Loucy (cell line): ENCODE data around the gene SCN4A.

ENCODE experiments used
- H2AFZ ChIP-seq: fragments of 200-600 bp; sonication (generic); 2 replicates; pipeline ENCODE4 v1.6.0; 2016; ENCODE audit warnings: antibody characterized with exemption, mild to moderate bottlenecking, low read length, moderate library complexity
- H3F3A ChIP-seq: fragments of 200-600 bp; 2 replicates; pipeline ENCODE4 v1.6.0; 2016; ENCODE audit warnings: antibody characterized with exemption, low read depth, mild to moderate bottlenecking
- H3K27me3 ChIP-seq: fragments of 200-600 bp; sonication (generic); 2 replicates; pipeline ENCODE4 v1.6.1; 2014; ENCODE audit warnings: low read length, mild to moderate bottlenecking; ENCODE audit not compliant: insufficient read depth, poor library complexity, severe bottlenecking
- H3K36me3 ChIP-seq: fragments of 200-600 bp; sonication (generic); 2 replicates; pipeline ENCODE4 v1.6.1; 2016; ENCODE audit warnings: low read length; ENCODE audit not compliant: insufficient read depth
- H3K4me1 ChIP-seq: fragments of 200-600 bp; sonication (generic); 2 replicates; pipeline ENCODE4 v1.5.1; 2014; ENCODE audit warnings: low read length, mild to moderate bottlenecking; ENCODE audit not compliant: insufficient read depth, poor library complexity, severe bottlenecking
- H3K4me2 ChIP-seq: fragments of 200-600 bp; sonication (generic); 2 replicates; pipeline ENCODE4 v1.6.0; 2014; ENCODE audit warnings: antibody characterized with exemption, low read length, low read depth, mild to moderate bottlenecking; ENCODE audit not compliant: poor library complexity, severe bottlenecking
- H3K4me3 ChIP-seq: fragments of 200-600 bp; sonication (generic); 2 replicates; pipeline ENCODE4 v1.5.1; 2014; ENCODE audit warnings: low read length, mild to moderate bottlenecking, mixed read lengths; ENCODE audit not compliant: poor library complexity, severe bottlenecking
- H3K79me2 ChIP-seq: fragments of 200-600 bp; sonication (generic); 2 replicates; pipeline ENCODE4 v1.6.1; 2014; ENCODE audit warnings: low read length; ENCODE audit not compliant: insufficient read depth
- H3K9ac ChIP-seq: fragments of 200-600 bp; sonication (generic); 2 replicates; pipeline ENCODE4 v1.6.0; 2014; ENCODE audit warnings: mild to moderate bottlenecking, low read depth, low read length, moderate library complexity; ENCODE audit not compliant: poor library complexity, severe bottlenecking
- H3K9me2 ChIP-seq: fragments of 200-600 bp; sonication (generic); replicated peaks from 2 replicates; pipeline ENCODE4 v1.6.1; 2016; ENCODE audit warnings: low read depth, low read length, mixed read lengths
- H3K9me3 ChIP-seq: fragments of 200-600 bp; sonication (generic); 2 replicates; pipeline ENCODE4 v1.6.1; 2014; ENCODE audit warnings: mild to moderate bottlenecking, antibody characterized with exemption, low read length, low read depth; ENCODE audit not compliant: insufficient read depth
- H4K20me1 ChIP-seq: fragments of 200-600 bp; sonication (generic); 2 replicates; pipeline ENCODE4 v1.6.0; 2014; ENCODE audit warnings: antibody characterized with exemption, low read length, mild to moderate bottlenecking; ENCODE audit not compliant: insufficient read depth, poor library complexity, severe bottlenecking
- CTCF ChIP-seq: fragments of 200-600 bp; sonication (generic); conservative IDR thresholded peaks from 2 replicates; pipeline ENCODE4 v1.5.1; 2014; ENCODE audit warnings: mild to moderate bottlenecking, antibody characterized with exemption, low read length
- EZH2phosphoT487 ChIP-seq: fragments of 200-600 bp; IDR thresholded peaks from 2 replicates; pipeline ENCODE4 v1.6.1; 2018; ENCODE audit warnings: antibody characterized with exemption, mild to moderate bottlenecking, moderate library complexity, borderline replicate concordance

SCN4A gene

GRCh38 chr17:63991611-63992010 is 18.9 kb upstream of the SCN4A start:
- Histone ChIP-seq H3K9me2 (no peaks in the 10 kb centered on the region), H2AFZ (no peak overlapping the region), H4K20me1 (no peaks in the 10 kb centered on the region), H3K27me3 (no peaks in the 10 kb centered on the region), H3K4me1 (peaks cover 26% of the 10 kb centered on the region), H3K79me2 (no peaks in the 10 kb centered on the region), H3K9ac (no peak overlapping the region), H3F3A (no peaks in the 10 kb centered on the region), H3K4me3 (no peak overlapping the region), H3K9me3 (no peaks in the 10 kb centered on the region), H3K36me3 (no peaks in the 10 kb centered on the region), H3K4me2 (no peak overlapping the region)
- no peak for TF ChIP-seq EZH2phosphoT487
- TF ChIP-seq CTCF = no peak

GRCh38 chr17:63989622-63990345 is 17.1 kb upstream of the SCN4A start:
- Histone ChIP-seq H3K9ac (no peak overlapping the region), H3K27me3 (no peaks in the 10 kb centered on the region), H3F3A (no peaks in the 10 kb centered on the region), H4K20me1 (no peaks in the 10 kb centered on the region), H3K9me3 (no peaks in the 10 kb centered on the region), H3K4me2 (peak overlapping the region; percentile 74), H3K4me3 (no peak overlapping the region), H3K9me2 (no peaks in the 10 kb centered on the region), H3K79me2 (no peaks in the 10 kb centered on the region), H3K36me3 (no peaks in the 10 kb centered on the region), H2AFZ (no peak overlapping the region), H3K4me1 (peaks cover 42% of the 10 kb centered on the region)
- TF ChIP-seq CTCF (no peak), EZH2phosphoT487 (no peak)

GRCh38 chr17:63988741-63989621 is 16.3 kb upstream of the SCN4A start:
- H3K4me2 ChIP-seq = no peak overlapping the region
- H3K27me3 ChIP-seq = no peaks in the 10 kb centered on the region
- TF ChIP-seq CTCF (no peak), EZH2phosphoT487 (no peak)
- no peaks in the 10 kb centered on the region for H4K20me1 ChIP-seq
- no peak overlapping the region for H3K4me3 ChIP-seq
- H3K79me2 ChIP-seq = no peaks in the 10 kb centered on the region
- H3K9me3 ChIP-seq = no peaks in the 10 kb centered on the region
- H3K36me3 ChIP-seq = no peaks in the 10 kb centered on the region
- peaks cover 49% of the 10 kb centered on the region for H3K4me1 ChIP-seq
- no peak overlapping the region for H2AFZ ChIP-seq
- no peaks in the 10 kb centered on the region for H3K9me2 ChIP-seq
- no peak overlapping the region for H3K9ac ChIP-seq
- no peaks in the 10 kb centered on the region for H3F3A ChIP-seq
